Activated CD4-positive, alpha-beta memory T cell treated with anti-CD3 and anti-CD28 coated beads, Interleukin-2, amount 10 ng/mL, durations not matched to agents 7 days and 5 days (primary cell): ENCODE results near the gene NPR2. TPM values are rescaled to one million over a fixed set of nuclear protein-coding genes. Genes with fewer than 3 reads are reported as not detected.

Experiments used
- CTCF ChIA-PET: fragments of 350-600 bp; sonication (Branson Sonifier 250); formaldehyde crosslinking; loops from one replicate; lab custom pipeline; 2021; ENCODE audit warnings: antibody characterized with exemption, inconsistent platforms; lab: Charles Lee
- POLR2A ChIA-PET: fragments of 350-600 bp; sonication (Branson Sonifier 250); formaldehyde crosslinking; loops from one replicate; lab custom pipeline; 2021; ENCODE audit warnings: antibody characterized with exemption; lab: Charles Lee
- DNase-seq: peaks from one replicate; pipeline ENCODE4 v3.0.0-alpha.2; 2020
- H3K27ac Mint-ChIP-seq: one replicate; pipeline ENCODE4 v1.8.0; 2021; ENCODE audit warnings: mild to moderate bottlenecking, mixed read lengths
- H3K27me3 Mint-ChIP-seq: one replicate; pipeline ENCODE4 v1.8.0; 2021; ENCODE audit warnings: mixed read lengths
- H3K36me3 Mint-ChIP-seq: one replicate; pipeline ENCODE4 v1.8.0; 2021; ENCODE audit warnings: low read depth, mixed read lengths
- H3K4me1 Mint-ChIP-seq: one replicate; pipeline ENCODE4 v1.8.0; 2021; ENCODE audit warnings: mixed read lengths
- H3K4me3 Mint-ChIP-seq: one replicate; pipeline ENCODE4 v1.8.0; 2021; ENCODE audit warnings: mild to moderate bottlenecking, mixed read lengths
- H3K9me3 Mint-ChIP-seq: one replicate; pipeline ENCODE4 v1.8.0; 2021; ENCODE audit warnings: mixed read lengths
- total RNA-seq, 2 experiments: library from RNA; stranded (reverse); gene quantifications; one replicate each; pipeline ENCODE4 v1.2.3, GENCODE V29; 2021

NPR2 gene
- total RNA-seq, 2 experiments from 2014 or later: 7.7 to 8.5 TPM

DNA sequence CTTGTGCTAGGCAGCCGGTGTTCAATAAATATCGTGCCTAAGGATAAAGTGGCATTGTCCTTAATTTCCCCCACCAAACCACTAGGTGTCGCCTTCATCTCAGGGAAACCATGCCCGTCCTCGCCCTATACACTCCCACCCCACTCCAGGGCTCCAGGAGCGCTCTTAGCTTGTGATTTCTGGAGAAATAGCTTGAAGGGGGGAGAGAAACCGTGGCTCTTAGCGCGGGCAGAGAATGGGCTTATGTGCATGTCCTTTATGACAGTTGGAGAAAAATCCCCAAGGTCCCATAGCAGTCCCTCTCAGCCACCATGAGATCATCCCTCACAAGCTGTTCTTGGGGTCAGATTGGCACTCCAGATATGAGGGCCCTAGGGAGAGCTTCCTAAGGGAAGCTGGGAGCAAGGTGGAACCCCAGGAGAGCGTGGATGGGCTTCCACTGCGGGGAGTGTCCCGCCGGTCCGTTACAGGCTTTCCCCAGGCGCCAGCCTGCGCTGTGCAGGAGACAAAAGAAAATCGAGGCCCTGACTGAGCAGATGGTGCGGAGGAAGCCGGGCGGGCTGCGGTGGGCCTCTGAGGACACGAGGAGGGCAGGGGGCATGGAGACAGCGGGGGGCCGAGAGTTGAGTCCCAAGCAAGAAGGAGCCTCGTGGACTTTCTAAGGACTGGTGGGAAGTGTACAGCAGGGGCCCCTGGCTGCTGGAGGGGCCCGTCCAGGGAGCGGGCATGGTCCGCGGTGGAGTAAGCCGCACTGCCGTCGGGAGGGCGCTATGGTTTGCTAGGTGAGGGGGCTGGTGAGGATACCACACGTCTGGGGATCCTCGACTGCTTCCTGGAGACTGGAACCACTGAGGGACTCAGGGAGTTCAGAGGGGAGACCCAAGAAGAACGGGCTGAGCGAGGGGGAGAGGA, 750 bp upstream of the NPR2 start:
- Mint-ChIP-seq H3K27ac (no peak overlapping the region), H3K4me1 (peaks cover 14% of the 10 kb centered on the region), H3K27me3 (no peaks in the 10 kb centered on the region), H3K9me3 (no peaks in the 10 kb centered on the region), H3K4me3 (no peak overlapping the region), H3K36me3 (peaks cover 9% of the 10 kb centered on the region)
- peak; percentile 59 for DNase-seq
- CTCF ChIA-PET: interaction anchor here (0.6 to 3.7 kb wide), 26 partner anchors 10 to 187 kb away, joined by 3 to 54 read pairs (median 5); partner anchors contain the start of genes ARHGEF39, CREB3, FAM221B and HINT2
- POLR2A ChIA-PET: interaction anchor here (0.8 to 1.3 kb wide), 6 partner anchors 16 to 399 kb away, joined by 3 to 4 read pairs (median 3); no protein-coding TSS in a partner anchor

DNA sequence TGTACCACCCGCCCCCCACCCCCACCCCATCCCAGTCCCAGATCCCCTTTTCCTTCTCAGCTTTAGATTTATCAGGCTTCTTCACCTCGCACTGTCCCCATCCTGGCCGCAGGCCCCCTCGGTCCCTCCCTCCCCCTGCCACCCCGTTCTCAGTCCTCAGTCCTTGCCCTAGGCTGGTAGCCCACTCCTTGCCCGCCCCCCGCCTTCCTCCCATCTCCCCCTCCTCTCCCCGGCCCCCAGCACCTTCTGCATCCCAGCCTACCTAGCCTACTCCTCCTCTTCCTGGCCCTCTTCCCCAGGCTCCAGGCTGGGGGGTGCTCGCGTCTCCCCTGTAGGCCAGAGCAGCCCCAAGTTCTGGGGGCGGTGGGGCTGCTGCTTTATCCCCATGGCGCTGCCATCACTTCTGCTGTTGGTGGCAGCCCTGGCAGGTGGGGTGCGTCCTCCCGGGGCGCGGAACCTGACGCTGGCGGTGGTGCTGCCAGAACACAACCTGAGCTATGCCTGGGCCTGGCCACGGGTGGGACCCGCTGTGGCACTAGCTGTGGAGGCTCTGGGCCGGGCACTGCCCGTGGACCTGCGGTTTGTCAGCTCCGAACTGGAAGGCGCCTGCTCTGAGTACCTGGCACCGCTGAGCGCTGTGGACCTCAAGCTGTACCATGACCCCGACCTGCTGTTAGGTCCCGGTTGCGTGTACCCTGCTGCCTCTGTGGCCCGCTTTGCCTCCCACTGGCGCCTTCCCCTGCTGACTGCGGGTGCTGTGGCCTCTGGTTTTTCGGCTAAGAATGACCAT, 828 bp downstream of the NPR2 start:
- Mint-ChIP-seq H3K4me1 (peaks cover 20% of the 10 kb centered on the region), H3K27ac (no peak overlapping the region), H3K4me3 (no peak overlapping the region), H3K27me3 (no peaks in the 10 kb centered on the region), H3K36me3 (no peaks in the 10 kb centered on the region), H3K9me3 (no peaks in the 10 kb centered on the region)
- no peak for DNase-seq
- ChIA-PET CTCF (interaction anchor here (0.7 to 1.6 kb wide), 3 partner anchors 31 to 90 kb away, joined by 3 to 4 read pairs (median 4); no protein-coding TSS in a partner anchor), POLR2A (no interaction called here)

DNA sequence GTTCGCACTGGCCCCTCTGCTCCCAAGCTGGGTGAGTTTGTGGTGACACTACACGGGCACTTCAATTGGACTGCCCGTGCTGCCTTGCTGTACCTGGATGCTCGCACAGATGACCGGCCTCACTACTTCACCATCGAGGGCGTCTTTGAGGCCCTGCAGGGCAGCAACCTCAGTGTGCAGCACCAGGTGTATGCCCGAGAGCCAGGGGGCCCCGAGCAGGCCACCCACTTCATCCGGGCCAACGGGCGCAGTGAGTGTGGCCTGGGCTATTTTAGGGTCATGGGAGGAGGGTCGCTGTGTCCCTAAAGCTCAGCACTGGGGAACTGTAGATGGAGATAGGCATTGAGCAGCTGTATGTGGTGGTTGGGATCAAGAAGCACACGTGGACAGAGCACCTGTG, 1.4 kb downstream of the NPR2 start:
- POLR2A ChIA-PET: no interaction called here
- H3K27ac Mint-ChIP-seq: no peak overlapping the region
- no peaks in the 10 kb centered on the region for H3K9me3 Mint-ChIP-seq

DNA sequence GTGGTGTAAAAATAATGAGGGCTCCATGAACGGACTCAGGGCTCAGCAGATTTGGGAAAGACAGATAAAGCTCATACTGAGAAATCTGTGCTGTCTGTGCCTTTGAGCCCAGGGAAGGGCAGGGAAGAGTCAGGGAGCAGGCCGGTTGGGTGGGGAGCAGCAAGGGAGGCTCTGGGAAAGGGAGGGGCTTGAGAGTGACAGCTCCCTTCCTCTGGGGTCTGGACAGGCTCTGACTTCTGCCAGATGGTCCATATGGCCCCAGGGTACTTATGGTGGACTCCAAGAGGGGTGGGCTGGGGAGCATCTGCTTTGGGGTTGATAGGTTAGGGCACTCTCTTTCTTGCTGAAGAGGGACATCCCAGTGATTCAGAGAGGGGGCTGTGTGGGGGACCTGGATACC, 2.1 kb downstream of the NPR2 start:
- POLR2A ChIA-PET: no interaction called here
- H3K27ac Mint-ChIP-seq: peak overlapping the region; percentile 19
- H3K4me1 Mint-ChIP-seq: peaks cover 26% of the 10 kb centered on the region
- H3K4me3 Mint-ChIP-seq: no peak overlapping the region
- CTCF ChIA-PET: interaction anchor here (1.0 to 1.6 kb wide), 2 partner anchors 32 to 89 kb away, joined by 4 read pairs; no protein-coding TSS in a partner anchor
- no peaks in the 10 kb centered on the region for H3K9me3 Mint-ChIP-seq
- H3K36me3 Mint-ChIP-seq: no peaks in the 10 kb centered on the region
- DNase-seq: no peak
- no peaks in the 10 kb centered on the region for H3K27me3 Mint-ChIP-seq

More for the DNA sequence above, 1.4 kb downstream of the NPR2 start:
- Mint-ChIP-seq H3K27me3 (no peaks in the 10 kb centered on the region), H3K4me1 (peaks cover 23% of the 10 kb centered on the region), H3K36me3 (no peaks in the 10 kb centered on the region), H3K4me3 (no peak overlapping the region)
- DNase-seq: no peak
- CTCF ChIA-PET: interaction anchor here (0.7 to 1.6 kb wide), 3 partner anchors 31 to 89 kb away, joined by 3 to 4 read pairs (median 4); no protein-coding TSS in a partner anchor

DNA sequence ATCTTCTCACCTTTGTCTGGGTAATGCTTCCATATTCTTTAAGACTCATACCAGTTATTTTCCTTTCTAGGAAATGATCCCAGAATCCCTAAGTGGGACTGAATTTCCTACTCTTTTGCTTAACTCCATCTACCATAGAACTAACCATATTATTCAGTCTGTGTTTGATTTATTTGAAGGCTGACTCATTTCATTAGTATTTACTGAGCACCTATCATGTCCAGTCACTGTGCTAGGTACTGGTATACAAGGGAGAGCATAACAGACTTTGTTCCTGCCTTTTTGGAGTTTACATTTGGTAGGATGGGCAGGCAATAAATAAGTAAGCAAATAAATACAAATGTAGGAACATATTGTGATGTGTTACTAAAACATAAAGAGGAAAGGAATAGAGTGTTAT, 4.3 kb downstream of the NPR2 start:
- no peak overlapping the region for H3K4me3 Mint-ChIP-seq
- DNase-seq: no peak
- H3K4me1 Mint-ChIP-seq: peaks cover 34% of the 10 kb centered on the region
- no peaks in the 10 kb centered on the region for H3K27me3 Mint-ChIP-seq
- CTCF ChIA-PET: no interaction called here
- POLR2A ChIA-PET: no interaction called here
- no peak overlapping the region for H3K27ac Mint-ChIP-seq
- no peaks in the 10 kb centered on the region for H3K9me3 Mint-ChIP-seq
- H3K36me3 Mint-ChIP-seq: peaks cover 4% of the 10 kb centered on the region

DNA sequence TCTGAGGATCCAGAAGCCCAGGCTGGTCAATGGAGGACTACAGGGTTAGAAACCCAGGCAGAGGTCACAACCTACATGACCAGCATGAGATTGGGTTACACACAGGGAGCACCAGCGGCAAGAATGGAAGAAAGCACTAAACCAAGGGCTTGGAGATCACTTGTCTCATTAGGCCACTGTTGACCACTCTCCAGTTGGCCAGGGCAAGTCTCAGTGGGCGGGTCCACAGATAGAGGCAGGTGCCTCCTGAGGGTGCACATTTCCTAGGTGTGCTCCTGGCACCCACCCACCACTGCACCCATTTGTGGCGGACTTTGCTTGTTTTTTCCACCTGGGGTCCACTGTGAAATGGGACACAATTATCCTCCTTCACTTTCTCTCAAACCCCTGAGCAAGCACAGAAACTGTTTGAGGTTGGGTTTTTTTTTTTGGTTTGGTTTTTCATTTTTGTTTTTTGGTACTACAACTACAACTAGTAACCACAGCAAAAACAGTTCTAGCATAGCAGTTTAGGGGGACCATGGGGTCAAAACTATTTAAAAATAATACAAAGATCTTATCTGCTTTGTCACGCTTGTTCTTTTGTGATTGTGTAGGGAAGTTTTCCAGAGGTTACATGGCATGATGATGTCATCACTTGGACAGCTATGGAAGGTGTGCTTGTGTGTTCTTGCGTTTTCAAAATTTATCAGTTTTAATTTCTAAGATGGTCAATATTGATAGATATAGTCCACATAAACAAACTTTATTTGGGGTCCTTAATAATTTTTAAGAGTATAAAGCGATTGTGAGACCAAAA, 6.1 kb downstream of the NPR2 start:
- peaks cover 10% of the 10 kb centered on the region for H3K36me3 Mint-ChIP-seq
- no peak for DNase-seq
- POLR2A ChIA-PET: no interaction called here
- peaks cover 34% of the 10 kb centered on the region for H3K4me1 Mint-ChIP-seq
- H3K27ac Mint-ChIP-seq: no peak overlapping the region
- CTCF ChIA-PET: interaction anchor here (1.2 to 1.4 kb wide), 4 partner anchors 17 to 41 kb away, joined by 4 to 5 read pairs (median 4); partner anchors contain the start of gene HINT2
- no peaks in the 10 kb centered on the region for H3K9me3 Mint-ChIP-seq
- H3K27me3 Mint-ChIP-seq: no peaks in the 10 kb centered on the region
- H3K4me3 Mint-ChIP-seq: no peak overlapping the region

DNA sequence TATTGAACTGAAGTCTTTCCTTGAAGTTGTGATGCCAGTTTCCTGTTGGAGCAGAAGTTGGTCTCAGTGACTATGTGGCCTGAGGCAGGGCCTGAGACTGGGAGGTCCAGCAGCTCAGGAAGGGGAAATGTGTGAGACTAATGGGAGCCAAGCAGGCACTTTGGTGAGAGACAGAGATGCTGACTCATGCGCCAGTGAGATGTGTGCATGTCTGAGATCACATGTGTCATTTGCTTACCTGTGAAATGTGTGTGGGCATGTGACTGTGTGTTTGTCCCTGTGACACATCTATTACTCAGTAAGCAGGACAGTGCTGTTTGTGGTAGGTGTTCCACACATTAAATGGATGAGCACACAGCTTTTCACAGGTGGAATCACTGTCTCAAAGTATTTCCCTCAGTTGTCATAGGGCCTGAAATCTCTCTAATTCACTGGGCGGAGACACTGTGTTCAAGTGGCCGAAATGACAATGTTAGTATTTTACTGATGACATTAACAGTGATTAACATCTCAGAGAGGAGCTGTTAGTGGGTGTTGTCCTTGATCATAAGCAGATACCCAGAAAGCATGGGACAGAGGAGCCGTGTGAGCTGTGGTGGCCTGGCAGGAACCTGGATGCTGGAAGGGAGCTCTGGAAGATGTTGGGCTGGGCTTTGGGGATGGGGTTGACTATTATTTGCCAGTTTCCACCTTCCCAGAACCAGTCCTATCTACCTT, 7.4 kb downstream of the NPR2 start:
- ChIA-PET POLR2A (interaction anchor here (1.0 to 1.2 kb wide), 2 partner anchors 13 to 16 kb away, joined by 4 read pairs; partner anchors contain the start of genes HINT2 and SPAG8), CTCF (interaction anchor here (1.3 to 1.4 kb wide), 2 partner anchors 13 to 27 kb away, joined by 4 to 5 read pairs; partner anchors contain the start of gene SPAG8)
- peaks cover 32% of the 10 kb centered on the region for H3K4me1 Mint-ChIP-seq
- peaks cover 15% of the 10 kb centered on the region for H3K36me3 Mint-ChIP-seq
- no peak overlapping the region for H3K4me3 Mint-ChIP-seq
- H3K27me3 Mint-ChIP-seq: no peaks in the 10 kb centered on the region
- DNase-seq: peak; percentile 36
- H3K9me3 Mint-ChIP-seq: no peaks in the 10 kb centered on the region
- peak overlapping the region; percentile 14 for H3K27ac Mint-ChIP-seq

DNA sequence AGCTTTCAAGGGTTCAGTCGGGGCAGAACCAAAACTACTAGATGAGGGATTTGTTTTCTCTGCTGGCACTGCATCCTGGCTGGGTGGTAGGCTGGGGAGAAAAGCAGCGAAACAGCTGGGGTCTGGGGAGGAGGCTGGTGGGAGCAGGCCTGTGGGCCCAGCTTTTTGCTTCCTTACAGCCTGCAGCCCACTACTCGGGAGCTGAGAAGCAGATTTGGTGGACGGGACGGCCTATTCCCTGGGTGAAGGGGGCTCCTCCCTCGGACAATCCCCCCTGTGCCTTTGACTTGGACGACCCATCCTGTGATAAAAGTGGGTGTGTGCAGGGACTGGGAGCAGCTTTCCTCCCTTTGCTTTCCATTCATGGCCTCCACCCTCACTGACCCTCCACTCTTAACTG, 9.1 kb downstream of the NPR2 start:
- POLR2A ChIA-PET: interaction anchor here (1.3 kb wide), 1 partner anchor 14 kb away, joined by 4 read pairs; the partner anchor contains the start of gene HINT2
- H3K4me1 Mint-ChIP-seq: peaks cover 21% of the 10 kb centered on the region

DNA sequence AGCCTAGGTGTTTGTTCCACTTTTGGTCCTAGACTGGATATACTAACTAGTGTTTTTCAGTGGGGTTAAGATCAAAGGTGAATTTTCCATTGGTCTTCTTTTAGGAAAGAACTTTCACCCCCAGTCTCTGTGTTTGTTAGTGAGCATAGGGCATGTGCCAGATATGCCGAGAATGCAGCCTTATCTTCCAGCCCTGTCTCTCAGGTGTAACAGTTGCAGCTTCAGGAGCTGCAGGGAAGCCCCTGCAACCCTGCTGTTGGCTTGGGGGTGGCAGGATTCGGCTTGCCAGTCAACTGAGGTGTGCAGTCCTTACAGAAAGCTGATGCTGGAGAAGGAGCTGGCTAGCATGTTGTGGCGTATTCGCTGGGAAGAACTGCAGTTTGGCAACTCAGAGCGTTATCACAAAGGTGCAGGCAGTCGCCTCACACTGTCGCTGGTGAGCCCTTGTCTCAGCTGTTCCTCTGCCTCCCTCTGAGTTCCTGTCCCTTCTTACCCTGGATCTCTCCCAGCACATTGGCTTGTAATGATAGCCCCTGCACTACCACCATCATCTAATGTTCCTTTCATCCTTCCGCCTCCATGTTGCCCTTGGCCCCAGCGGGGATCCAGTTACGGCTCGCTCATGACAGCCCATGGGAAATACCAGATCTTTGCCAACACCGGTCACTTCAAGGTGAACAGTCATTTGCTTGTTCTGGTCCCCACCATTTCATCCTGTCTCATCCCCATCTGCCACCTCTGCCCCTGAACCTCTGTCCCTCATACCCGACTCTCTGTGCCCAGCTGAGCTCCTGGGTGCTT, 10.1 kb downstream of the NPR2 start:
- H3K4me1 Mint-ChIP-seq: peaks cover 18% of the 10 kb centered on the region
- CTCF ChIA-PET: no interaction called here
- peaks cover 22% of the 10 kb centered on the region for H3K36me3 Mint-ChIP-seq
- no peak overlapping the region for H3K27ac Mint-ChIP-seq
- no peaks in the 10 kb centered on the region for H3K27me3 Mint-ChIP-seq
- no peak for DNase-seq
- POLR2A ChIA-PET: interaction anchor here (1.1 to 1.3 kb wide), 2 partner anchors 10 to 13 kb away, joined by 4 read pairs; partner anchors contain the start of genes HINT2 and SPAG8
- no peak overlapping the region for H3K4me3 Mint-ChIP-seq
- H3K9me3 Mint-ChIP-seq: no peaks in the 10 kb centered on the region

More for the DNA sequence above, 9.1 kb downstream of the NPR2 start:
- CTCF ChIA-PET: no interaction called here
- Mint-ChIP-seq H3K9me3 (no peaks in the 10 kb centered on the region), H3K27me3 (no peaks in the 10 kb centered on the region), H3K4me3 (no peak overlapping the region), H3K27ac (no peak overlapping the region), H3K36me3 (peaks cover 15% of the 10 kb centered on the region)
- DNase-seq: no peak

DNA sequence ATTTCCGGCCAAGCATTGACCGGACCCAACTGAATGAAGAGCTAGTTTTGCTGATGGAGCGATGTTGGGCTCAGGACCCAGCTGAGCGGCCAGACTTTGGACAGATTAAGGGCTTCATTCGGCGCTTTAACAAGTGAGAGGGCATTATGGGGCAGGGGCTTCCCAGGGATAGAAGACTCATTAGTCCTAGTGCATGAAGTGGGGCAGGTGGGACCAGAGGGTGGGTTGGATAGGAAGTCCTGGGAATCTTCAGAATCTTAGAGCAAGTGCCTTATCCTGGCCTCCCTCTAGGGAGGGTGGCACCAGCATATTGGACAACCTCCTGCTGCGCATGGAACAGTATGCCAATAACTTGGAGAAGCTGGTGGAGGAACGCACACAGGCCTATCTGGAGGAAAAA, 14.7 kb downstream of the NPR2 start:
- no peak overlapping the region for H3K4me3 Mint-ChIP-seq
- H3K9me3 Mint-ChIP-seq: no peaks in the 10 kb centered on the region
- H3K36me3 Mint-ChIP-seq: peaks cover 22% of the 10 kb centered on the region
- ChIA-PET POLR2A (interaction anchor here (1.2 to 1.6 kb wide), 2 partner anchors 10 to 16 kb away, joined by 3 read pairs; no protein-coding TSS in a partner anchor), CTCF (no interaction called here)
- H3K27ac Mint-ChIP-seq: no peak overlapping the region
- no peak for DNase-seq
- H3K4me1 Mint-ChIP-seq: peaks cover 7% of the 10 kb centered on the region
- no peaks in the 10 kb centered on the region for H3K27me3 Mint-ChIP-seq

DNA sequence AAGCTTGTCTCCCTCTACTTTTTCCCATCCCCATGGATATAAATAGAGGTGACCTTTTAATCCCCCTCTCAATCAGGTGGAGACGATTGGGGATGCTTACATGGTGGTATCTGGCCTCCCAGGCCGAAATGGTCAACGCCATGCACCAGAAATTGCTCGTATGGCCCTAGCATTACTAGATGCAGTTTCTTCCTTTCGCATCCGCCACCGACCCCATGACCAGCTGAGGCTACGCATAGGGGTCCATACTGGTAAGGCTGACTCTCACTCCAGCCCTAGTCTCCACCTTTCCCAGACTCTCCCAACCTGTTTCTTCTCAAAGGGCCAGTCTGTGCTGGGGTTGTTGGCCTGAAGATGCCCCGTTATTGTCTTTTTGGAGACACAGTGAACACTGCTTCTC, 17.0 kb downstream of the NPR2 start:
- Mint-ChIP-seq H3K27ac (no peak overlapping the region), H3K27me3 (no peaks in the 10 kb centered on the region), H3K36me3 (peaks cover 19% of the 10 kb centered on the region), H3K4me1 (peaks cover 31% of the 10 kb centered on the region), H3K4me3 (no peak overlapping the region), H3K9me3 (no peaks in the 10 kb centered on the region)
- POLR2A ChIA-PET: no interaction called here
- CTCF ChIA-PET: interaction anchor here (0.8 kb wide), 1 partner anchor 13 kb away, joined by 3 read pairs; no protein-coding TSS in a partner anchor
- DNase-seq: no peak
